ENCODE measurements around the gene EPB41L5. TPM values are rescaled to one million over a fixed set of nuclear protein-coding genes. Genes with fewer than 3 reads are reported as not detected.
A peak's percentile ranks its signal among the peaks of the same experiment; 100 is the strongest.

The EPB41L5 gene
- total RNA-seq, 2 donors from 2014 or later: 44.9 to 51.0 TPM

- Mint-ChIP-seq H3K9me3 (peaks cover 2% of the 10 kb centered on the region), H3K27me3 (ENCODE audit: insufficient read depth) (no peaks in the 10 kb centered on the region), H3K4me3 (no peak overlapping the region), H3K36me3 (ENCODE audit: low read depth) (peaks cover 28% of the 10 kb centered on the region), H3K27ac (no peak overlapping the region), H3K4me1 (peaks cover 4% of the 10 kb centered on the region)
- no peak overlapping the region for H3K4me3 ChIP-seq (ENCODE audit: low read length)
- WGBS, 2 experiments (ENCODE audit: insufficient coverage in 1 of 2, insufficient read length in 1 of 2): 94 to 96% methylated on average over 5 of the region's 5 CpGs
- H3K27me3 ChIP-seq (ENCODE audit: control insufficient read depth, insufficient read depth, low read length, poor library complexity, severe bottlenecking): no peaks in the 10 kb centered on the region
- DNase-seq: no peak
- H3K36me3 ChIP-seq (ENCODE audit: control insufficient read depth, insufficient read depth, low read length): peaks cover 18% of the 10 kb centered on the region
- peaks cover 5% of the 10 kb centered on the region for H3K9me3 ChIP-seq (ENCODE audit: control insufficient read depth, low read length)
- no peaks in the 10 kb centered on the region for H3K4me1 ChIP-seq (ENCODE audit: control insufficient read depth, insufficient read depth, low read length)
- TF ChIP-seq CTCF (conservative IDR thresholded peaks at IDR 0.05): no peak
- H3K9ac ChIP-seq (ENCODE audit: extremely low read depth, low read length, poor library complexity, severe bottlenecking): no peak overlapping the region
- H3K27ac ChIP-seq (ENCODE audit: low read depth, low read length): no peak overlapping the region
Observed at GRCh38 chr2:120162716-120163115, 149.8 kb downstream of the EPB41L5 start.

GRCh38 chr2:120167272-120167671, 154.4 kb downstream of the EPB41L5 start:
- no peaks in the 10 kb centered on the region for H3K4me1 ChIP-seq (ENCODE audit: control insufficient read depth, insufficient read depth, low read length)
- peaks cover 39% of the 10 kb centered on the region for H3K36me3 Mint-ChIP-seq (ENCODE audit: low read depth)
- no peak overlapping the region for H3K4me3 Mint-ChIP-seq
- 100% methylated on average over 2 of the region's 2 CpGs; no CpG with 5 or more reads in 1 of the 2 experiments for WGBS, 2 experiments (ENCODE audit: insufficient coverage in 1 of 2, insufficient read length in 1 of 2)
- peak; percentile 41 for TF ChIP-seq CTCF (conservative IDR thresholded peaks at IDR 0.05)
- no peaks in the 10 kb centered on the region for H3K27me3 ChIP-seq (ENCODE audit: control insufficient read depth, insufficient read depth, low read length, poor library complexity, severe bottlenecking)
- no peak for DNase-seq
- no peak overlapping the region for H3K9ac ChIP-seq (ENCODE audit: extremely low read depth, low read length, poor library complexity, severe bottlenecking)
- peaks cover 3% of the 10 kb centered on the region for H3K9me3 Mint-ChIP-seq
- no peak overlapping the region for H3K27ac ChIP-seq (ENCODE audit: low read depth, low read length)
- peaks cover 5% of the 10 kb centered on the region for H3K4me1 Mint-ChIP-seq
- H3K9me3 ChIP-seq (ENCODE audit: control insufficient read depth, low read length): peaks cover 10% of the 10 kb centered on the region
- H3K27ac Mint-ChIP-seq: no peak overlapping the region
- H3K4me3 ChIP-seq (ENCODE audit: low read length): no peak overlapping the region
- no peaks in the 10 kb centered on the region for H3K27me3 Mint-ChIP-seq (ENCODE audit: insufficient read depth)
- peaks cover 47% of the 10 kb centered on the region for H3K36me3 ChIP-seq (ENCODE audit: control insufficient read depth, insufficient read depth, low read length)

GRCh38 chr2:120169020-120169419, 156.1 kb downstream of the EPB41L5 start:
- Histone ChIP-seq H3K4me3 (ENCODE audit: low read length) (no peak overlapping the region), H3K9ac (ENCODE audit: extremely low read depth, low read length, poor library complexity, severe bottlenecking) (no peak overlapping the region), H3K27me3 (ENCODE audit: control insufficient read depth, insufficient read depth, low read length, poor library complexity, severe bottlenecking) (no peaks in the 10 kb centered on the region), H3K9me3 (ENCODE audit: control insufficient read depth, low read length) (peaks cover 10% of the 10 kb centered on the region), H3K27ac (ENCODE audit: low read depth, low read length) (no peak overlapping the region), H3K4me1 (ENCODE audit: control insufficient read depth, insufficient read depth, low read length) (no peaks in the 10 kb centered on the region), H3K36me3 (ENCODE audit: control insufficient read depth, insufficient read depth, low read length) (peaks cover 42% of the 10 kb centered on the region)
- no peak for DNase-seq
- H3K36me3 Mint-ChIP-seq (ENCODE audit: low read depth): peaks cover 38% of the 10 kb centered on the region
- TF ChIP-seq CTCF (conservative IDR thresholded peaks at IDR 0.05): no peak
- no peak overlapping the region for H3K4me3 Mint-ChIP-seq
- peaks cover 3% of the 10 kb centered on the region for H3K9me3 Mint-ChIP-seq
- no peaks in the 10 kb centered on the region for H3K27me3 Mint-ChIP-seq (ENCODE audit: insufficient read depth)
- H3K27ac Mint-ChIP-seq: no peak overlapping the region
- H3K4me1 Mint-ChIP-seq: peaks cover 5% of the 10 kb centered on the region

Measured in endodermal cell (in vitro differentiated cells).